ENCODE results near the gene TMC6. TPM values are rescaled to one million over a fixed set of nuclear protein-coding genes. Genes with fewer than 3 reads are reported as not detected.

TMC6 gene
- polyA plus RNA-seq, 1 donor (not counting 4 experiments of a cell fraction or from before 2014, with no cell fraction given), result 20.4 TPM

DNA sequence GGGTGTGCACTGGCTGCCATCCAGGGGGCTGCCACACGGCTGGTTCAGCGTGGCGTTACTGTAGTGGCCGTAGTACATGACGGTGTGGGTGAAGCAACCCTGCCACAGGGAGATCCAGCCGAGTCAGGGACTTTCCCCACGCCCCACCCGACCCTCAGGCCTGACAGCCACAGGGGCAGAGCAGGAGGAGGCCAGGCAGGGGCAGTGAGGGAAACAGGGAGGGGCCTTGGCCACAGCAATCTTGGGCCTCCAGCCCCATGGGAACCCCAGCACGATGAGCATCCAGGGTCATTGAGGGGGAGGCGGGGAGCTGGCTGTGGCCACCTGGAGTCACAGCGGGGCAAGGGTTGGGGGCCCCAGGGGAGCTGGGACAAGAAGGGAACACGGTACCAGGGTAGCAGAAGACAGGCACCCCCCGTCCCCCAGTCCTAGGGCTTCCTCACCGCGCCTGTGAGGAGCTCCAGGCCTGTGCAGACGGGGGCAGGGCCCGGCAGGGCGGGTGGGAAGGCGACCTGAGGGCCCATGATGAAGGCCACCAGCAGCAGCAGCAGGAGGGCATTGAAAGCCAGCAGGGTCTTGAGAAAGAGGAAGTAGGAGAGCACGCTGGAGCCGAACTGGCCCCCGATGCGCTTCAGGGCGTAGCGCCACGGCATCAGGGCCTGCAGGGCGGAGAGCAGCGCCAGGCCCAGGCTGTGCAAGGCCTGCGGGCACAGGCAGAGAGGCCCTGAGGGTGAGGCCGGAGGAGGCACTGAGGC, 4.3 kb downstream of the TMC6 start:
- Histone ChIP-seq H3K9me1 (ENCODE audit: control insufficient read depth, extremely low read depth, insufficient read depth, low read length) (no peaks in the 10 kb centered on the region), H3K36me3 (ENCODE audit: control insufficient read depth in 2 of 2, extremely low read depth in 1 of 2, insufficient read depth in 2 of 2, low read length in 2 of 2) (peaks cover 6 to 19% of the 10 kb centered on the region in 2 experiments), H3K4me2 (ENCODE audit: control insufficient read depth, extremely low read depth, insufficient read depth, low read depth, low read length) (no peak overlapping the region), H3K79me2 (ENCODE audit: control insufficient read depth, insufficient read depth, low read length) (peaks cover 4% of the 10 kb centered on the region), H3K4me1 (ENCODE audit: control insufficient read depth, extremely low read depth, insufficient read depth, low read length) (peaks cover 6% of the 10 kb centered on the region), H3K4me3 (ENCODE audit: control insufficient read depth in 2 of 3, extremely low read depth in 1 of 3, insufficient read depth in 2 of 3, low read depth in 1 of 3, low read length in 3 of 3) (no peak overlapping the region), H3K9ac (ENCODE audit: control insufficient read depth, extremely low read depth, insufficient read depth, low read length) (no peak overlapping the region), H4K20me1 (ENCODE audit: control insufficient read depth, extremely low read depth, insufficient read depth, low read length) (no peaks in the 10 kb centered on the region), H2AFZ (ENCODE audit: control insufficient read depth, low read length) (no peak overlapping the region), H3K27ac (ENCODE audit: control insufficient read depth, insufficient read depth, low read length) (no peak overlapping the region), H3K9me3 (ENCODE audit: control insufficient read depth, low read depth, low read length) (no peaks in the 10 kb centered on the region), H3K27me3 (ENCODE audit: control insufficient read depth, extremely low read depth, insufficient read depth, low read length) (no peaks in the 10 kb centered on the region)
- dilution Hi-C loops (cut with MboI; ENCODE audit: extremely low pct_ligation_motif_present, low sequenced_read_pairs), result no loop called here
- FAIRE-seq, result no peak
- DNase-seq (ENCODE audit: low read depth, low spot score), result no peak
- no peak for TF ChIP-seq EZH2 (IDR thresholded peaks at IDR 0.05; ENCODE audit: low read length)

DNA sequence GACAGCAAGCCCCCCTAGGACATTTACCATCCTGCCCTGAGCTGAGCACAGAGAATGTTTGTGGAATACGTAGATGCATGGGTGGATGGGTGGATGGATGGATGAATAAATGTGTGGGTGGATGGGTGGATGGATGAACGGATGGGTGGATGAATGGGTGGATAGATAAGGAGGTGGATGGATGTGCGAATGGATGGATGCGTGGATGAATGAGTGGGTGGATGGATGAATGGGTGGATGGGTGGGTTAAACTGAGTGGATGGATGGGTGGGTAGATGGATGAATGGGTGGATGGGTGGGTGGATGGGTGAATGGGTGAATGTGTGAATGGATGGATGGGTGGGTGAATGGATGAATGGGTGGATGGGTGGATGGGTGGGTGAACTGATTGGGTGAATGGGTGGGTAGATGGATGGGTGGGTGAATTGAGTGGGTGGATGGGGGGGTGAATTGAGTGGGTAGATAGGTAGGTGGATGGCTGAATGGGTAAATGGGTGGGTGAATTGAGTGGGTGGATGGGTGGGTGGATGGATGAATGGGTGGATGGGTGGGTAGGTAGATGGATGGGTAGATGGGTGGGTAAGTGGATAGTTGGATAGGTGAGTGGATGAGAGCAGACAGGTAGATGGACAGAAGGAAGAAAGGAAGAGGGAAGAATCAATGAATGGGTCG, 5.2 kb downstream of the TMC6 start:
- H3K27ac ChIP-seq (ENCODE audit: control insufficient read depth, insufficient read depth, low read length), result no peak overlapping the region
- H3K9ac ChIP-seq (ENCODE audit: control insufficient read depth, extremely low read depth, insufficient read depth, low read length), result no peak overlapping the region
- peaks cover 4% of the 10 kb centered on the region for H3K79me2 ChIP-seq (ENCODE audit: control insufficient read depth, insufficient read depth, low read length)
- FAIRE-seq, result no peak
- no peaks in the 10 kb centered on the region for H4K20me1 ChIP-seq (ENCODE audit: control insufficient read depth, extremely low read depth, insufficient read depth, low read length)
- H3K9me3 ChIP-seq (ENCODE audit: control insufficient read depth, low read depth, low read length), result no peaks in the 10 kb centered on the region
- no peaks in the 10 kb centered on the region for H3K27me3 ChIP-seq (ENCODE audit: control insufficient read depth, extremely low read depth, insufficient read depth, low read length)
- H3K4me2 ChIP-seq (ENCODE audit: control insufficient read depth, extremely low read depth, insufficient read depth, low read depth, low read length), result no peak overlapping the region
- no peak overlapping the region for H3K4me3 ChIP-seq (ENCODE audit: control insufficient read depth in 2 of 3, extremely low read depth in 1 of 3, insufficient read depth in 2 of 3, low read depth in 1 of 3, low read length in 3 of 3)
- peaks cover 6 to 19% of the 10 kb centered on the region in 2 experiments for H3K36me3 ChIP-seq (ENCODE audit: control insufficient read depth in 2 of 2, extremely low read depth in 1 of 2, insufficient read depth in 2 of 2, low read length in 2 of 2)
- dilution Hi-C loops (cut with MboI; ENCODE audit: extremely low pct_ligation_motif_present, low sequenced_read_pairs), result no loop called here
- peaks cover 6% of the 10 kb centered on the region for H3K4me1 ChIP-seq (ENCODE audit: control insufficient read depth, extremely low read depth, insufficient read depth, low read length)
- no peak overlapping the region for H2AFZ ChIP-seq (ENCODE audit: control insufficient read depth, low read length)
- no peaks in the 10 kb centered on the region for H3K9me1 ChIP-seq (ENCODE audit: control insufficient read depth, extremely low read depth, insufficient read depth, low read length)
- DNase-seq (ENCODE audit: low read depth, low spot score), result no peak
- TF ChIP-seq, protein P1, sequence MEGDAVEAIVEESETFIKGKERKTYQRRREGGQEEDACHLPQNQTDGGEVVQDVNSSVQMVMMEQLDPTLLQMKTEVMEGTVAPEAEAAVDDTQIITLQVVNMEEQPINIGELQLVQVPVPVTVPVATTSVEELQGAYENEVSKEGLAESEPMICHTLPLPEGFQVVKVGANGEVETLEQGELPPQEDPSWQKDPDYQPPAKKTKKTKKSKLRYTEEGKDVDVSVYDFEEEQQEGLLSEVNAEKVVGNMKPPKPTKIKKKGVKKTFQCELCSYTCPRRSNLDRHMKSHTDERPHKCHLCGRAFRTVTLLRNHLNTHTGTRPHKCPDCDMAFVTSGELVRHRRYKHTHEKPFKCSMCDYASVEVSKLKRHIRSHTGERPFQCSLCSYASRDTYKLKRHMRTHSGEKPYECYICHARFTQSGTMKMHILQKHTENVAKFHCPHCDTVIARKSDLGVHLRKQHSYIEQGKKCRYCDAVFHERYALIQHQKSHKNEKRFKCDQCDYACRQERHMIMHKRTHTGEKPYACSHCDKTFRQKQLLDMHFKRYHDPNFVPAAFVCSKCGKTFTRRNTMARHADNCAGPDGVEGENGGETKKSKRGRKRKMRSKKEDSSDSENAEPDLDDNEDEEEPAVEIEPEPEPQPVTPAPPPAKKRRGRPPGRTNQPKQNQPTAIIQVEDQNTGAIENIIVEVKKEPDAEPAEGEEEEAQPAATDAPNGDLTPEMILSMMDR (optimal IDR thresholded peaks at IDR 0.05 in 1 of 3, IDR thresholded peaks at IDR 0.05 in 1 of 3, conservative IDR thresholded peaks at IDR 0.05 in 1 of 3; ENCODE audit: extremely low read depth in 1 of 3, insufficient read depth in 2 of 3, low read length in 3 of 3), result no peak
- TF ChIP-seq EZH2 (IDR thresholded peaks at IDR 0.05; ENCODE audit: low read length), result no peak

Measured in keratinocyte (primary cell).